Body of pancreas (tissue), 4 donors: Measurements from ENCODE around the gene CNTF.

Experiments used
- CTCF ChIP-seq, 7 experiments: fragments of 450-650 bp in 4 of 7; fragments of 200-600 bp in 3 of 7; sonication (generic) in 3 of 7; IDR thresholded peaks; one replicate each; pipeline ENCODE4 v1.5.1; 2016 to 2019; ENCODE audit warnings: antibody characterized with exemption in 7 of 7
- POLR2A ChIP-seq, 3 donors: fragments of 450-650 bp; IDR thresholded peaks; one replicate each; pipeline ENCODE4 v1.6.1; 2016; ENCODE audit warnings: antibody characterized with exemption in 3 of 3, mild to moderate bottlenecking in 2 of 3

- TF ChIP-seq CTCF (IDR thresholded peaks at IDR 0.05) (no peak), POLR2A (IDR thresholded peaks at IDR 0.05) (no peak)
These were observed 18.9 kb downstream of the CNTF start for GRCh38 chr11:58641341-58641740.
